Activated T-cell treated with anti-CD3 and anti-CD28 coated beads, Interleukin-2, amount 50 U/mL, for 72 hours (primary cell): ENCODE measurements around the gene SLC4A4. TPM values are rescaled to one million over a fixed set of nuclear protein-coding genes. Genes with fewer than 3 reads are reported as not detected.

Experiments
- ATAC-seq, 2 donors: fragments of 150-1000 bp; cut with Tn5 transposase; replicated peaks in 1 of 2; 2 replicates each; pipeline ENCODE4 v1.10.0; 2021; ENCODE audit warnings: moderate library complexity in 2 of 2, mild to moderate bottlenecking in 1 of 2
- DNase-seq, 2 donors: peaks; one replicate each; pipeline ENCODE4 v3.0.0; 2021 to 2022; ENCODE audit warnings: mixed read lengths in 1 of 2
- H3K27ac Mint-ChIP-seq: one replicate; pipeline ENCODE4 v1.8.0; 2022; ENCODE audit warnings: mild to moderate bottlenecking, moderate library complexity, mixed read lengths
- H3K27me3 Mint-ChIP-seq: one replicate; pipeline ENCODE4 v1.8.0; 2022; ENCODE audit warnings: low read depth, mixed read lengths
- H3K36me3 Mint-ChIP-seq, 2 donors: one replicate each; pipeline ENCODE4 v1.8.0; 2022; ENCODE audit warnings: mixed read lengths in 2 of 2, mild to moderate bottlenecking in 1 of 2; ENCODE audit not compliant: insufficient read depth in 2 of 2
- H3K4me1 Mint-ChIP-seq: one replicate; pipeline ENCODE4 v1.8.0; 2022; ENCODE audit warnings: low read depth, mixed read lengths
- H3K4me3 Mint-ChIP-seq, 2 donors: one replicate each; pipeline ENCODE4 v1.8.0; 2022; ENCODE audit warnings: mild to moderate bottlenecking in 2 of 2, mixed read lengths in 2 of 2, moderate library complexity in 2 of 2
- H3K9me3 Mint-ChIP-seq, 2 donors: one replicate each; pipeline ENCODE4 v1.8.0; 2022; ENCODE audit warnings: mixed read lengths in 2 of 2
- total RNA-seq, 2 donors: library from RNA; stranded (reverse); gene quantifications; one replicate each; pipeline ENCODE4 v1.2.3, GENCODE V29; 2022

Gene SLC4A4
- total RNA-seq, 2 donors from 2014 or later = 0.26 to 0.46 TPM

DNA sequence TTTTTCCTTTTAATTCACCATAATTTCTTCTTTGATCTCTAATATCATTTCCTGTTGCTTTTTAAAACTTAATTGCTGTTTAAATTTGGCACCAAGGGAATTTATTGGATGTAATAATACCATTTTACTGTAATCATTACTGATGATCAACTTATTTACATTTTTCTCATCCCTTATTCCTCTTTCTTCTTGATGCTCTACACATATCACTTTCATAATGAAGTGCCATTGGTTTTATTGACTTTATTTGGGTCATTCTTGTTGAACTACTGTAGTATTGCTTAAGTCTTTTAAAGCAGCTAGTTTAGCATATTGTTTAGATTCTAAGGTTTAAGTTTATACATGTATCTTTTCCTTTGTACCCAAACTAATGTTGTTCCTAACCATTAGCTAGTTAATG, 130.7 kb downstream of the SLC4A4 start:
- no peaks in the 10 kb centered on the region for H3K9me3 Mint-ChIP-seq
- no peaks in the 10 kb centered on the region for H3K36me3 Mint-ChIP-seq
- H3K27ac Mint-ChIP-seq = no peak overlapping the region
- H3K4me1 Mint-ChIP-seq = no peaks in the 10 kb centered on the region
- H3K27me3 Mint-ChIP-seq = no peaks in the 10 kb centered on the region
- DNase-seq (no peak), ATAC-seq (no peak)
- no peak overlapping the region for H3K4me3 Mint-ChIP-seq

DNA sequence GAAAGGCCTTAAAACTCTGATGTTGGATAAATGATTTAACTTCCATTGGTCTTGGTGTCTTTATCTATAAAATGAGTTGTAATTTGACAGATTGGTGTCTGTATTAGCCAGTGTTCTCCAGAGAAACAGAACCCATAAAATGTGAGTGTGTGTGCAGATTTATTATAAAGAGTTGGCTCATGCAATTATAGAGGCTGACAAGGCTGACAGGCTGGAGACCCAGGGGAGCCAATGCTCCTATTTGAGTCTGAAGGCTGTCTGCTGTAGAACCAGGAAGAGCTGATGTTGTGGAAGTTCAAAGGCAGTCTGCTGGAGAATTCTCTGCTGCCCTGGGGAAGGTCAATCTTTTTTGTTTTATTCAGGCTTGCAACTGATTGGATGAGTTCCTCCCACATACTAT, 131.7 kb downstream of the SLC4A4 start:
- H3K27ac Mint-ChIP-seq = no peak overlapping the region
- no peaks in the 10 kb centered on the region for H3K27me3 Mint-ChIP-seq
- ATAC-seq (no peak), DNase-seq (no peak)
- H3K4me3 Mint-ChIP-seq = no peak overlapping the region
- no peaks in the 10 kb centered on the region for H3K36me3 Mint-ChIP-seq
- no peaks in the 10 kb centered on the region for H3K9me3 Mint-ChIP-seq
- no peaks in the 10 kb centered on the region for H3K4me1 Mint-ChIP-seq

DNA sequence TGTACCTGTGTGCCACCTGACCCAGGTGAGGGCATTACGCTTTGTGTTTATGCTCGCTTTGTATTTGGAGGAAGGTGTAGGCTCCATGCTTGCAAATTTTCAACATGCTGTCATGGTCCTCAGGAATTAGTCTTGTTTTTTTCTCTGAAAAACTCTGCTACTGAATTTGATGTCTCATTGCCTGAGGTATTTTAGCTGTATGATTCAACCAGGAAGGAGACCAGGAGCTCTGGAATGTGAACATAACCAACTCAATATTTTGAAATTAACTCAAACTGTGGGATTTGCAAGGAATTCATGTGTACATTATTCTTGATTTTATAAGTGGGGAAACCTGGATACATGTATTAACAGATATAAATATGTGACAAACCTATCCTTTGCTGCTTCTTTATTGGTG, 134.1 kb downstream of the SLC4A4 start:
- Mint-ChIP-seq H3K4me1 (no peaks in the 10 kb centered on the region), H3K4me3 (no peak overlapping the region), H3K27me3 (no peaks in the 10 kb centered on the region), H3K36me3 (no peaks in the 10 kb centered on the region), H3K27ac (no peak overlapping the region), H3K9me3 (no peaks in the 10 kb centered on the region)
- ATAC-seq (no peak), DNase-seq (no peak)

DNA sequence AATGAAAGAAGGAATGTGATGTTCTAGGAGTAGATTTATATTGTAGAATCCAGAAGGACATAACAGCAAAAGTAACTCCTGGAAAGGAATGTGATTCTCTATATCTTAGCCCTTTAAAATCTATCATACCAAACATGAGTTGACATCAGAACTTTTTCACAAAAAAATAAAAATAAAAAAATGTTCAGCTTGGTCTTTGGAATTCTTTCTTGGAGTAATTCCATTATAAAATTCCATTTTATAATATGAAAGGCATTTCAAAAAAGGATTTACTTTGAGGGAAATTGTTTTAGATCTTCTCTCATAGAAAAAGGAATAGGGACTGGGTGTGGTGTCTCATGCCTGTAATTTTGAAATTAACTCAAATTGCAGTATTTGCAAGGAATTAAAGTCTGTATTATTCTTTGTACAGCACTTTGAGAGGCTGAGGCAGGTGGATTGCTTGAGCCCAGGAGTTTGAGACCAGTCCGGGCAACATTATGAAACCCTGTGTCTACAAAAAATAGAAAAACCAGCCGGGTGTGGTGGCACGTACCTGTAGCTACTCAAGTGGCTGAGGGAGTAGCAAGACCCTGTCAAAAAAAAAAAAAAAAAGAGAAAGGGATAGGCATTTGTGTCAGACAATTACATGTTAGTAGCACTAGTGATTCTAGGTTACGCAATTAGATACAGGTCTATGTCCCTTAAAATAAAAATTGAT, 134.9 kb downstream of the SLC4A4 start:
- H3K9me3 Mint-ChIP-seq = no peaks in the 10 kb centered on the region
- ATAC-seq = no peak
- H3K27ac Mint-ChIP-seq = no peak overlapping the region
- H3K27me3 Mint-ChIP-seq = no peaks in the 10 kb centered on the region
- no peaks in the 10 kb centered on the region for H3K36me3 Mint-ChIP-seq
- DNase-seq = no peak
- no peaks in the 10 kb centered on the region for H3K4me1 Mint-ChIP-seq
- H3K4me3 Mint-ChIP-seq = no peak overlapping the region

DNA sequence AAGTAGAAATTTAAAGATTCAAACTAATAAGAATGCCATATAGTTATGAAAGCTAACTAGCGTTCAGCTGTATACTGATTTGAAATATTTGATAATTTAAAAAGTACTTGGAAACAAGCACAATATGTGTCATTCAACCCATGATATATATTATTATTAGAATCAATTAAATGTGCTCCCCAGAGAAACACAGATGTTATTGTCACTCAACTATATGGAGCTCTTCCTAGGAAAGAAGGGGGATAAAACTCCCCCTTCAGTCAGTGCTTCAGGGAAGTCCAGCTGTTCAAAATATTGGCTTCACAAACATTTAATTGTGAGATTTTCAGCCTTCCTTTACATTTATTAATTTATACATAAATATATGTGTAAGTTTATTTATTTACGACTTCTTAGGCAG, 135.9 kb downstream of the SLC4A4 start:
- Mint-ChIP-seq H3K4me3 (no peak overlapping the region), H3K27me3 (no peaks in the 10 kb centered on the region), H3K36me3 (no peaks in the 10 kb centered on the region), H3K9me3 (no peaks in the 10 kb centered on the region), H3K4me1 (no peaks in the 10 kb centered on the region), H3K27ac (no peak overlapping the region)
- ATAC-seq = no peak
- DNase-seq = no peak

DNA sequence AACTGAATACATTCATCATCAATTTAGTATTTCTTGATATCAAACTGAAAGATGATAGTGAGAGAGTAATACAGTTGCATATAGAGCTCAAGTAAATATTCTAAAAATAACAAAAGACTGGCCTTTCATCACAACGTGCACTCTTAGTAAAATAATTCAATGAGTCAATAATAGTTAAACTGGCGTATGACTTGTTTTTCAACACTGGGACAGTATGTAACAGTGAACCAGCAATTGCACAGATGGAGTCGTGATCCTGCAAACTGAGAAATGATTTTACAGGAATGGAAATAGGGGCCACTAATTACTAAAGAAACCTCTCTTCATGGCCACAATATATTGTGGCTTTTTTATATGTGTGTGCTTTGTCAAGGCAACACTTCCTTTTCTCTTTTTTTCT, 137.4 kb downstream of the SLC4A4 start:
- H3K4me3 Mint-ChIP-seq = no peak overlapping the region
- H3K9me3 Mint-ChIP-seq = no peaks in the 10 kb centered on the region
- no peak overlapping the region for H3K27ac Mint-ChIP-seq
- DNase-seq = no peak
- H3K27me3 Mint-ChIP-seq = peaks cover 2% of the 10 kb centered on the region
- H3K4me1 Mint-ChIP-seq = no peaks in the 10 kb centered on the region
- no peaks in the 10 kb centered on the region for H3K36me3 Mint-ChIP-seq
- no peak for ATAC-seq

DNA sequence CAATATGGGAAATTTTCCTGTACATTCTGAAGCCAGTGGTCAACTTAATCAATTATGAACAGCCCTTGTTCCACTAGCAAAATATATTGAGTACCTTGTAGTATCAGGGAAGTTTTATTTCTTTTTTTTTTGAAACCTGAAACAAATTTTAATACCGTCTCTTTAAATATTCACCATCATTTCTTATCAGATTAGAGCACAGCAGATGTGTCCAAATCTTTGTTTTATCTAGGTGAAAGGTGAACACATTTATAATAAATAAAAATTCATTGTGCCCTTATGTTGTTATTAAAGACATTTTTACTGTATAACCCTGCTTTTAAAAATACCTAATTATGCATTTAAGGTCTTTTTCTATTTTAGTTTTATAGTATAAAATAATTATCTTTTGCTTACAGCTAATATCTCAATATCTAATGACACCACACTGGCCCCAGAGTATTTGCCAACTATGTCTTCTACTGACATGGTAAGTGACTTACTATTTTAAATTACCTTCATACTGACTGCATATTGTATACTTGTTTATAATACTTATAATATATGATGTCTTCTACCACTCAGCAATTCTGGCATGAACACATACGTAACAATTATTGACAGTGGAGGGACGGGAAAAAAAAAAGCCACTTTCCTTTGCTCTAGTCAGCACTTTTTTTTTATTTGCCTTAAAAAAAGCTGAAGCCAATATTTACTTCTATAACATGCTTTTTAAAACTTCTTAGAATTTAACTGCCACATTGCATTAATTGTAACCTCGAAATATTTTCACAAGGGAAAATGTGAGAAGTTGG, 147.9 kb downstream of the SLC4A4 start:
- no peak for ATAC-seq
- H3K4me3 Mint-ChIP-seq = no peak overlapping the region

DNA sequence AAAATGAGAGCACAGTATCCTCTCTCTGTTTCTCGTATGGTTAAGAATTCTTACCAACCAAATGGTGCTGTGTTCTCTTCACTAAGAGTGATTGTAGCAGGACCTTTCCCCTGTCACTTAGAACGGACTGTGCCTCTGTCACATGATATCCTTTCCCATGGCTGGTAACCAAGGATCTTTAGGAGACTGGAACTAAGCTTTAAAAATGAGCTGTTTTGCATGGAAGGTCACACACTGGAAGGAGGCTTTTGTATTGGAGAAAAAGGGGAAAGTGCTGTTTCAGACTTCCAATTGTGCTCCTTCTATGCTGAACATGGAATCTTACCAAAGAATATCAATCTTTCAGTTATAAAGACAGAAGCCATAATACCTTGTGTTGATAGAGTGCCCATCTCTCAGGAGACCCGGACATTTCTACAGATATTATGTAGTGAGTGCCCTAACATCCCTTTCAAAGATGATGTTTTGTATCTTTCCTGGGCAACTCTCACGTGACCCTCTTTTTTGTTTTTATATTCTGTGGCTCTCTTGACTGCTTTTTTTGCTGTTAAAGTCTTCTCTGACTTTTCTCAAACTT, 148.6 kb downstream of the SLC4A4 start:
- no peak overlapping the region for H3K27ac Mint-ChIP-seq
- no peaks in the 10 kb centered on the region for H3K9me3 Mint-ChIP-seq
- H3K4me1 Mint-ChIP-seq = no peaks in the 10 kb centered on the region
- DNase-seq (no peak), ATAC-seq (no peak)
- H3K4me3 Mint-ChIP-seq = no peak overlapping the region
- peaks cover 4% of the 10 kb centered on the region for H3K27me3 Mint-ChIP-seq
- no peaks in the 10 kb centered on the region for H3K36me3 Mint-ChIP-seq

More for the DNA sequence above, 147.9 kb downstream of the SLC4A4 start:
- H3K36me3 Mint-ChIP-seq = no peaks in the 10 kb centered on the region
- no peak overlapping the region for H3K27ac Mint-ChIP-seq
- no peaks in the 10 kb centered on the region for H3K9me3 Mint-ChIP-seq
- DNase-seq = no peak
- H3K4me1 Mint-ChIP-seq = no peaks in the 10 kb centered on the region
- H3K27me3 Mint-ChIP-seq = peaks cover 4% of the 10 kb centered on the region

DNA sequence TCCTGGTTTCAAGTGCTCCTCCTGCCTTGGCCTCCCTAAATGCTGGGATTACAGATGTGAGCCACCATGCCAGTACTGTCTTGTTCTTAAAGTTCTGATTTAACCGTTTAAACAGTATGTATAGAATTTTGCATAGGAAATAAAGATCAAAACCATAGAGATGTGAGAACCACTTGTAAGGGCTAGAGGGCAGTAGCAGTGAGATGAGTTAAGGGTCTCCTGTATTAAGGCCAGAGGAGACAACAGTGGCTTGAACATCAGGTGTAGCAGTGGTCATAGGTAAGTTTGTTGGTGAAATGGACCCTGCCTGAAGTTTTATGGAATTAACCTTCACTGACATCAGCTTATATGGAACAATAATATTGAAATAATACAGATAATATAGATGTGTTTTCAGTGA, 155.7 kb downstream of the SLC4A4 start:
- Mint-ChIP-seq H3K9me3 (no peaks in the 10 kb centered on the region), H3K4me1 (no peaks in the 10 kb centered on the region), H3K27me3 (no peaks in the 10 kb centered on the region), H3K27ac (no peak overlapping the region), H3K36me3 (no peaks in the 10 kb centered on the region), H3K4me3 (no peak overlapping the region)
- DNase-seq (no peak), ATAC-seq (no peak)

DNA sequence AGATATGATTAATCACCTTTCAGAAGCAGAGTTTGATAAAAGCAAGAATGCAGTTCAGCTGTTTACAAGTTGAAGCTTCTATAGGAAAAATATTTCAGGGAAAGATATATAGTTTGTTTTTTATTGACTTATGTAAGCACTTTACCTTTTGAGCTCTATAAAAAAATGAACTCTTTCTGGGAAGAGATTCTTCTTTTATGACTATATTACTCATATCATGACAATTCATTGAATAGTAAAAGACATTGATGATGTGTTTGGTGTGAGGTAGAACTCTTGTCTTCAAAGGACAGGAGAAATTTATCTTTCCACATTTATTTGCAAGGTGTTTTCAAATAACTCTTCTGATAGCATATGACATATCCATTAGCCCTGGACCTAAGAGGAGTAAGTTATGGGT, 156.6 kb downstream of the SLC4A4 start:
- no peaks in the 10 kb centered on the region for H3K36me3 Mint-ChIP-seq
- H3K4me3 Mint-ChIP-seq = no peak overlapping the region
- no peak overlapping the region for H3K27ac Mint-ChIP-seq
- H3K4me1 Mint-ChIP-seq = no peaks in the 10 kb centered on the region
- no peaks in the 10 kb centered on the region for H3K9me3 Mint-ChIP-seq
- ATAC-seq (no peak), DNase-seq (no peak)
- H3K27me3 Mint-ChIP-seq = no peaks in the 10 kb centered on the region

DNA sequence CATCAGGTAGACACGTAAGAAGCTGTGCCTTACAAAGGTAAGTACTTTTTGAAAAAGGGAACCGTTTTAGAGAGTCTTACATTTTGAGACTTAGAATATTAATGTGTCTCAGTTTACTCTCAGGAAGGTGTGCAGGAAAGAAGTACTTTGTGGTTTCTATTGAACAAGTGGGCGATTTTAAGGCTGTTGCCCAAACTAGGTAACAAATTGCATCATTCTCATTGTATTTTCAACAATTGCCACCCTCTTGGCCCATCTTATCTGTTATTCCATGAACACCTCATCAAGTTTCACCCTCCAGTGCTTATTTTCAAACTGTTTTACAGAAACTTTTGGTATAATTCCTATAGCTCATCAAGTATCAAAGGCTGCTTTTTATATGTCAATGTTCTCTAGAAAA, 158.3 kb downstream of the SLC4A4 start:
- Mint-ChIP-seq H3K27ac (no peak overlapping the region), H3K4me1 (no peaks in the 10 kb centered on the region), H3K9me3 (no peaks in the 10 kb centered on the region), H3K4me3 (no peak overlapping the region), H3K36me3 (no peaks in the 10 kb centered on the region), H3K27me3 (no peaks in the 10 kb centered on the region)
- ATAC-seq (no peak), DNase-seq (no peak)

DNA sequence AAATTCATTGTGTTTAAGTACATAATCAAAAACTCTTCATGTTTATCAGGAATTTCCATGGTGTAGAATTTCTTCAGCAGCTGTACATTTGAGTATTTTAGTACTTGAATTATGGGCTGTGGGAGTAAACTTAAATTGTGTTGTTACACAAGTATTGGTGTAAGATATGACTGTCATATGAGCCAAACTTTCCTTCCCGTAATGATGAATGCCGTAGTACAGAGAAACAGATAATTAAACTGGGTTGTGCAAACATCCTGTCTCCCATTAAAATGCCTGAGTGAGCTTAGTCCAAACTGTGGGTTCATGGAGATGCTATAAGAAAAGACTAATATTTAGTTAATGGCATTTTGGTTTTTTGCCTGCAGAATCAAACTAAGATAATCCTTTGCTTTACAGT, 159.2 kb downstream of the SLC4A4 start:
- Mint-ChIP-seq H3K27ac (no peak overlapping the region), H3K4me3 (no peak overlapping the region), H3K9me3 (no peaks in the 10 kb centered on the region), H3K36me3 (no peaks in the 10 kb centered on the region), H3K27me3 (no peaks in the 10 kb centered on the region), H3K4me1 (no peaks in the 10 kb centered on the region)
- DNase-seq = no peak
- no peak for ATAC-seq

DNA sequence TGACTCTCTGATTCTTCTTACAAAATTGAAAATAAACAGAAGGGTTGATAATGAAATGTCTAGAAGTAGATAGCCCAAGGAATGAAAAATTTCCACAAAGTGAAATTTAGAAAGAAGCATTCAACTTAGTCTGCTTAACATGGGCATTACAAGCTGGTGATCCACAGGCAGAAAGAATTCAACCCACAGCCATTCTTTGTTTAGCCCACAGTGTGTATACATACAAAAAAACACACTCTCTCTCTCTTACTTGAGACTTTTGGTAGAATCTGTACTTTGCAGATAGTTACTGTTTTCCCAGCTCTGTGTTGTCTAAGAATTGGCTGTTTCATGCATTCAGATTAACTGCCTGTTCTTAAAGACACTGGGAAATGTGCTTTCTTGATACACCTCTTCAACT, 159.8 kb downstream of the SLC4A4 start:
- no peak overlapping the region for H3K4me3 Mint-ChIP-seq
- ATAC-seq (no peak), DNase-seq (no peak)
- H3K27me3 Mint-ChIP-seq = no peaks in the 10 kb centered on the region
- H3K27ac Mint-ChIP-seq = no peak overlapping the region
- no peaks in the 10 kb centered on the region for H3K4me1 Mint-ChIP-seq
- no peaks in the 10 kb centered on the region for H3K9me3 Mint-ChIP-seq
- H3K36me3 Mint-ChIP-seq = no peaks in the 10 kb centered on the region
